BE2C (cell line): Measurements from ENCODE around the gene CYP2U1.
A peak's percentile ranks its signal among the peaks of the same experiment; 100 is the strongest.
"Not testable (repeated sequence)": the region's sequence is repeated elsewhere in the genome, so short reads cannot be mapped to it uniquely, and the experiment has no call there.

Experiments
- DNase-seq: peaks from one replicate; pipeline ENCODE4 v3.0.0-alpha.2; 2020
- H3K27me3 ChIP-seq: fragments of 250-450 bp; sonication (Bioruptor Pico); 2 replicates; pipeline ENCODE4 v1.5.1; 2020; ENCODE audit warnings: mild to moderate bottlenecking
- H3K36me3 ChIP-seq: fragments of 250-450 bp; sonication (Bioruptor Pico); 2 replicates; pipeline ENCODE4 v1.5.1; 2020; ENCODE audit warnings: mild to moderate bottlenecking
- H3K4me1 ChIP-seq: fragments of 250-450 bp; sonication (Bioruptor Pico); 2 replicates; pipeline ENCODE4 v1.5.1; 2020
- H3K4me3 ChIP-seq: 2 replicates; pipeline ENCODE4 v1.5.1; 2011; ENCODE audit warnings: low read depth, low read length
- H3K9me3 ChIP-seq: fragments of 250-450 bp; sonication (Bioruptor Pico); 2 replicates; pipeline ENCODE4 v1.5.1; 2020
- TF ChIP-seq, protein P1 (sequence below): IDR thresholded peaks from 2 replicates; pipeline ENCODE4 v1.5.1; 2012; ENCODE audit warnings: mild to moderate bottlenecking, low read depth, low read length

The CYP2U1 gene

DNA sequence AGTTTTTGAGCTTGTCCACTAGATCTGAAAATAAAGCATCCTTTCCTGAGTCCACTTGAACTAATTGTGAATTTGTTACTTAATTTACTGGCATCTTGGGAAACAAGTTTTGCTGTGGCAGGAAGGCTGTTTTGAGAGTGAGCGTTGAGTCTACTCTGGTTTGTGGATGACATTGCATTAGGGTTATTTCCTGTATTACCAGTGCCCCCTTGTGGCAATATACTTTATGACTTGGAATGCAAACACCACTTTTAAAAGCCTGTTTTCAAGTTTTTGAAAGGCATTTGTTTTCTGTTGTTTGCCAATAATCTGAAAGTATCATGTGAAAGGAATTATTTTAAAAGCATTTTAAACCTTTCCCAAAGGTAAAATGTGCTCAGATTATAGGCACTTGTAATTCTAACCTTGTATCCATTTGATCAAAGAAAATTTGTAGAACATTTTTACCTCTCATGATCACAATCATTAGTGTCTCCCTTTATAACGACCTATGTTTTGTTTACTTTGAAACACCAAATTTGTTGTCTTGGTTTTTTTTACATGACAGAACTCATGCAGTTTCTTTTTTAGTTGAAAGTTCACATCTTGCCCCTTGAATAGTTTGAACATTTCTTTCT is 18.0 kb upstream of the CYP2U1 start:
- TF ChIP-seq, protein P1, sequence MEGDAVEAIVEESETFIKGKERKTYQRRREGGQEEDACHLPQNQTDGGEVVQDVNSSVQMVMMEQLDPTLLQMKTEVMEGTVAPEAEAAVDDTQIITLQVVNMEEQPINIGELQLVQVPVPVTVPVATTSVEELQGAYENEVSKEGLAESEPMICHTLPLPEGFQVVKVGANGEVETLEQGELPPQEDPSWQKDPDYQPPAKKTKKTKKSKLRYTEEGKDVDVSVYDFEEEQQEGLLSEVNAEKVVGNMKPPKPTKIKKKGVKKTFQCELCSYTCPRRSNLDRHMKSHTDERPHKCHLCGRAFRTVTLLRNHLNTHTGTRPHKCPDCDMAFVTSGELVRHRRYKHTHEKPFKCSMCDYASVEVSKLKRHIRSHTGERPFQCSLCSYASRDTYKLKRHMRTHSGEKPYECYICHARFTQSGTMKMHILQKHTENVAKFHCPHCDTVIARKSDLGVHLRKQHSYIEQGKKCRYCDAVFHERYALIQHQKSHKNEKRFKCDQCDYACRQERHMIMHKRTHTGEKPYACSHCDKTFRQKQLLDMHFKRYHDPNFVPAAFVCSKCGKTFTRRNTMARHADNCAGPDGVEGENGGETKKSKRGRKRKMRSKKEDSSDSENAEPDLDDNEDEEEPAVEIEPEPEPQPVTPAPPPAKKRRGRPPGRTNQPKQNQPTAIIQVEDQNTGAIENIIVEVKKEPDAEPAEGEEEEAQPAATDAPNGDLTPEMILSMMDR: peak; percentile 74
- H3K4me3 ChIP-seq: no peak overlapping the region
- peak; percentile 42 for DNase-seq
- peaks cover 33% of the 10 kb centered on the region for H3K27me3 ChIP-seq
- no peaks in the 10 kb centered on the region for H3K9me3 ChIP-seq
- no peaks in the 10 kb centered on the region for H3K4me1 ChIP-seq
- no peaks in the 10 kb centered on the region for H3K36me3 ChIP-seq

DNA sequence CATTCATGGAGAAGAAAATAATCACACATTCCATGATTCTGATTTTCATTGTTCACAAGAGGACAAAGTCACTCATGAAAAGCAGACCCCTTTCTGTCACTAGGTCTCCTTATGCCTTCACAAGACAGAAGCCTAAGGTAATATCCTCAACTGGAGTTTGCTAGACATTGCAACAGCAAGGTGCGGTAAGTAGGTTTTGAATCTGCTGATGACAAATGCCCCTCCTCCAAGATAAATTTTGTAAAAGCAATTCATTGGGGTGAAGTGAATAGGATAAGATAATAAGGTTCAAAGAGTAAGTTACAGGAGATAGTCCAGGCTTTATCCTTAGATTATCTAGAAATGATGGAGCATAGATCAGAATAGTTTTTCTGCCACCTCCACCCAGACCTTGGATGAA is 16.1 kb upstream of the CYP2U1 start:
- Histone ChIP-seq H3K9me3 (no peaks in the 10 kb centered on the region), H3K4me3 (no peak overlapping the region), H3K4me1 (no peaks in the 10 kb centered on the region), H3K27me3 (peaks cover 26% of the 10 kb centered on the region), H3K36me3 (no peaks in the 10 kb centered on the region)
- DNase-seq: no peak
- TF ChIP-seq, protein P1: no peak

DNA sequence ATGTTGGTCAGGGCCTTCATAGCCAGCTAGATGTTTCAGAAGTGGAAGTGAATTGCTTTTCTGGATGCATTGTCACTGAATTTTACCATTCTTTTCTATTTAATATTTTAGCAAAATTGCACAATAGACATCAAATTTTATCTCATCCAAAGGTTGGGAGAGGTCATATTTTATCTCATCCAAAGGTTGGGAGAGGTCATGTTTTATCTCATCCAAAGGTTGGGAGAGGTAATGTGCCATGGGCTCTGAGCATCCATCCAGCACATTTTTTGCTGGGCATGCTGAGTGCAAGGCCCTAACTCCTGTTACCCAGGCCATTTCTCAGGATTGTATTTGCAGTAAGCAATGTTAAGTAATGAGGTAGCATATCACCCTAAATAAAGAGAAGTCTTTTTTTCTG is 14.7 kb upstream of the CYP2U1 start:
- DNase-seq: no peak
- H3K27me3 ChIP-seq: peaks cover 22% of the 10 kb centered on the region
- no peak overlapping the region for H3K4me3 ChIP-seq
- no peaks in the 10 kb centered on the region for H3K4me1 ChIP-seq
- no peaks in the 10 kb centered on the region for H3K36me3 ChIP-seq
- H3K9me3 ChIP-seq: no peaks in the 10 kb centered on the region
- TF ChIP-seq, protein P1: no peak

DNA sequence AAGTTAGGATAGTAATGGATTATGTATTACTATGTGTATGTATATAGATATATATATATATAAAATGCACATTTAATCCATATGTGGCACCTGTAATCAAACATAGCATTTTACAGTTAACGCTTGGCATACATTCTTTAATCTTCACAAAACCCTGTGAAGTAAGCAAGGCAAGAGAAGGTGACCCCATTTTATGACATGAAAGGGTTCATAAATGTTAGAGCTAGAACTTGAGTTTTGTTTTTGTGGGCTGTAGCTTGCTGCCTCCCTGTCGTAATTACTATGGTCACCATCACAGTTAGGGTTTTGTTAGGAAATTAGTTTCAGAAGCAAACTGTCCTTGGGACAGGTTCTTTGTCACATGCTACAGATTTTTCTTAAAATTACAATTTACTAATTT is 13.8 kb upstream of the CYP2U1 start:
- H3K27me3 ChIP-seq: peaks cover 15% of the 10 kb centered on the region
- no peaks in the 10 kb centered on the region for H3K9me3 ChIP-seq
- H3K4me3 ChIP-seq: no peak overlapping the region
- TF ChIP-seq, protein P1: no peak
- H3K36me3 ChIP-seq: no peaks in the 10 kb centered on the region
- DNase-seq: no peak
- no peaks in the 10 kb centered on the region for H3K4me1 ChIP-seq

DNA sequence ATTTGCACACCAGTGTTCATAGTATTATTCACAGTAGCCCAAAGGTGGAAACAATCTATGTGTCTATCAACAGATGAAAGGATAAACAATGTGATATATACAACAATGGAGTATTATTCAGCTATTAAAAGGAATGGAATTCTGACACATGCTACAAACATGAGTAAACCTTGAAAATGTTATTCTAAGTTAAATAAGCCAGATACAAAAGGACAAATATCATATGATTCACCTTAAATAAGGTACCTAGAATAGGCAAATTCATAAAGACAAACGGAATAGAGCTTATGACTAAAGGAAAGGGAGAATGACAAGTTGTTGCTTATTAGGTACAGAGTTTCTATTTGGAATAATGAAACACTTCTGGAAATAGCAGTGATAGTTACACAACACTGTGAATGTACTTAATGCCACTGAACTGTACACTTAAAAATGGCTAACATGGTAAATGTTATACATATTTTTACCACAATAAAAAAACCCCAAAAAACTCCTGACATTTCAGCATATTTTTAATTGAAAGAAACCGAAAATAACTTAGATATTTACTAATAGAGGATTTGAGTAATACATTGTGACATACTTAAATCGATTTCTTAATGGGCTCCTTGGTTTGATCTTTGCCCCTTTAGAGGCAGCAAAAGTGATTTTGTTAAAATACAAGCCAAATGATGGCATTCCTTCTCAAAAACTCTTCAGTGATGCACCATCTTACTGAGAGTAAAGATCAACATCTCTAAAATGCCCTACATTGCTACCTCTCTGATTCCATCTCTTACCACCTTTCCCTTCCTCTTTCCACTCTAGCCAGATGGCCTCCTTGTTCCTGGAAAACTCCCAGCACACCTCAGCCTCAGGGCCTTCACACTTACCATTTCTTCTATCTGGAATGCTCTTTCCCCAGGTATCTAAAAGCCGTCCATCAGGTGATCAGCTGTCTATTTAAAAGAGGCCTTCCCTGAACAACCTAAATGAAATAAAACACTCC is 8.6 kb upstream of the CYP2U1 start:
- Histone ChIP-seq H3K27me3 (no peaks in the 10 kb centered on the region), H3K9me3 (no peaks in the 10 kb centered on the region), H3K4me3 (no peak overlapping the region), H3K36me3 (no peaks in the 10 kb centered on the region), H3K4me1 (no peaks in the 10 kb centered on the region)
- TF ChIP-seq, protein P1: no peak
- no peak for DNase-seq

DNA sequence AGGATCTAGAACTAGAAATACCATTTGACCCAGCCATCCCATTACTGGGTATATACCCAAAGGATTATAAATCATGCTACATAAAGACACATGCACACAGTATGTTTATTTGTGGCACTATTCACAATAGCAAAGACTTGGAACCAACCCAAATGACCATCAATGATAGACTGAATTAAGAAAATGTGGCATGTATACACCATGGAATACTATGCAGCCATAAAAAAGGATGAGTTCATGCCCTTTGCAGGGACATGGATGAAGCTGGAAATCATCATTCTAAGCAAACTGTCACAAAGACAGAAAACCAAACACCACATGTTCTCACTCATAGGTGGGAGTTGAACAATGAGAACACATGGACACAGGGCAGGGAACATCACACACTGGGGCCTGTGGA is 5.6 kb upstream of the CYP2U1 start:
- not testable (repeated sequence) for DNase-seq, H3K27me3 ChIP-seq, H3K4me3 ChIP-seq, H3K36me3 ChIP-seq, H3K4me1 ChIP-seq, H3K9me3 ChIP-seq

DNA sequence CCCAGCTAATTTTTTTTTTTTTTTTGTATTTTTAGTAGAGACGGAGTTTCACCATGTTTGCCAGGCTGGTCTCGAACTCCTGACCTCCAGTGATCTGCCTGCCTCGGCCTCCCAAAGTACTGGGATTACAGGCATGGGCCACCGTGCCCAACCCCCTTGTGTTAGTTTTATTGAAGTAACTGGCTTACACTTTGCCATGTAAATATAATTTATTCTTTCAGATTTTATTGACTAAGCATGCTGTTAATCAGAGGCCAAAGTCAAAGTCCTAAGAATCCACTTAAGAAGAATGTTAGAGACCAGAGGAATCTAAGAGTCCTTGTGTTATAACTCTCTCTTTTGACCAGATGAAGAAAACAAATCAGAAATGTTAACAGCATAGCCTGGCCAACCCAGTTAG is 4.5 kb upstream of the CYP2U1 start:
- H3K4me1 ChIP-seq, H3K27me3 ChIP-seq, H3K4me3 ChIP-seq: not testable (repeated sequence)

More for the DNA sequence above, 4.5 kb upstream of the CYP2U1 start:
- H3K36me3 ChIP-seq, H3K9me3 ChIP-seq, DNase-seq: not testable (repeated sequence)
